ENCODE measurements around the gene NRG2. TPM values are rescaled to one million over a fixed set of nuclear protein-coding genes. Genes with fewer than 3 reads are reported as not detected.

NRG2 gene
- polyA plus RNA-seq, 1 of the 3 experiments (the other 2 are of a cell fraction): 3.7 TPM

DNA sequence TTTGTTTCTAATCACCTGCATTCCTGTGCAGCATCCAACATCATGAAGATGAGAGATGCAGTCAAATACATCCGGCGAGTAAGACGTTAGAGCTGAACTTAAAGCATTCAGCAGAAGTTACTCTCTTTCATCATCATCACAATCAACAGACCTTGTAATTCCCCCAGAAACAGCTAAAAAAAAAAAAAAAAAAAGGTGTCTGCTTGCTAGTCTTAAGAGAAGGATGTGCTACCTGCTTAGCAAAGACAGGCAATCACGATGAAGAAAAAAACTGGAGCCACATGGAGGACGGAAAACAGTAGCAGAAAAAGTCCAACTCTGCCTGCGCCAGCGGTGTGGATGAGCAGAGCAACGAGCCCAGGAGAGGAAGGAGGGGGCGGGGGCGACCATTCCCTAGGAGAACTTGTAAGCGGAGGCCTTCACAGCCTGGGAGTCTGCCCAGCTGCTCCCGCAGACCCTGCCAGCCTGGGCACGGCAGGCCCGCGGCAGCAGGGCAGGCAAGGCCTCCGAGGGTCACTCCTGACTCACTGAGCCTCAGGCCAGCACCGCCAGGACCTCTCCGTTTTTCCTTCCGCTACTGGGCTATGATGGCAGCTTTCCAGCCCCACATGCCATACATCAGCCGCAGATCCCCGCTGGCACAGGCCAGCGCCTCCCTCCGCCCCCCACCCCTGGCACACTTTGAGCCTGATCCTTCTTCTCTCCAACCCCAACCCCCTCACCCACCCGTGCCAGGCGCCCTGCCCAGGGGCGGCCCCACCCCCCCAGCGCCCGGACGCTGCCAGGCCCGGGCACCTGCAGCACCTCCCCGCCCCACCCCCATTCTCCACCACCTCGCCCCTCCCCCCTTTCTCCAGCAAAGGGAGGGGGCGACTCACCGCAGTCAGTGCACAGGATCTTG lies 1.4 kb downstream of the NRG2 start (continued):
- TF ChIP-seq, protein P1, sequence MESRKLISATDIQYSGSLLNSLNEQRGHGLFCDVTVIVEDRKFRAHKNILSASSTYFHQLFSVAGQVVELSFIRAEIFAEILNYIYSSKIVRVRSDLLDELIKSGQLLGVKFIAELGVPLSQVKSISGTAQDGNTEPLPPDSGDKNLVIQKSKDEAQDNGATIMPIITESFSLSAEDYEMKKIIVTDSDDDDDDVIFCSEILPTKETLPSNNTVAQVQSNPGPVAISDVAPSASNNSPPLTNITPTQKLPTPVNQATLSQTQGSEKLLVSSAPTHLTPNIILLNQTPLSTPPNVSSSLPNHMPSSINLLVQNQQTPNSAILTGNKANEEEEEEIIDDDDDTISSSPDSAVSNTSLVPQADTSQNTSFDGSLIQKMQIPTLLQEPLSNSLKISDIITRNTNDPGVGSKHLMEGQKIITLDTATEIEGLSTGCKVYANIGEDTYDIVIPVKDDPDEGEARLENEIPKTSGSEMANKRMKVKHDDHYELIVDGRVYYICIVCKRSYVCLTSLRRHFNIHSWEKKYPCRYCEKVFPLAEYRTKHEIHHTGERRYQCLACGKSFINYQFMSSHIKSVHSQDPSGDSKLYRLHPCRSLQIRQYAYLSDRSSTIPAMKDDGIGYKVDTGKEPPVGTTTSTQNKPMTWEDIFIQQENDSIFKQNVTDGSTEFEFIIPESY (IDR thresholded peaks at IDR 0.05; ENCODE audit: borderline replicate concordance, low read depth): no peak
- no peak for TF ChIP-seq GABPA (IDR thresholded peaks at IDR 0.05; ENCODE audit: low read depth)
- TF ChIP-seq TEAD4 (IDR thresholded peaks at IDR 0.05; ENCODE audit: borderline replicate concordance, insufficient read depth): peak; percentile 21; the same call in 1 of the 2 replicates
- TF ChIP-seq ELF1 (IDR thresholded peaks at IDR 0.05): no peak
- TF ChIP-seq, protein P2, sequence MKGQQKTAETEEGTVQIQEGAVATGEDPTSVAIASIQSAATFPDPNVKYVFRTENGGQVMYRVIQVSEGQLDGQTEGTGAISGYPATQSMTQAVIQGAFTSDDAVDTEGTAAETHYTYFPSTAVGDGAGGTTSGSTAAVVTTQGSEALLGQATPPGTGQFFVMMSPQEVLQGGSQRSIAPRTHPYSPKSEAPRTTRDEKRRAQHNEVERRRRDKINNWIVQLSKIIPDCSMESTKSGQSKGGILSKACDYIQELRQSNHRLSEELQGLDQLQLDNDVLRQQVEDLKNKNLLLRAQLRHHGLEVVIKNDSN (IDR thresholded peaks at IDR 0.05; ENCODE audit: borderline replicate concordance, low read depth): no peak
- TF ChIP-seq JUND (IDR thresholded peaks at IDR 0.05): no peak
- TF ChIP-seq SIN3A (IDR thresholded peaks at IDR 0.05; ENCODE audit: borderline replicate concordance, low read depth, low read length): peak; percentile 22; the same call in 1 of the 2 replicates
- no peak for TF ChIP-seq FOXJ3 (CRISPR knock-in tag; IDR thresholded peaks at IDR 0.05)
- peak; percentile 11; the same call in 1 of the 2 replicates for TF ChIP-seq GATA2 (CRISPR knock-in tag; IDR thresholded peaks at IDR 0.05)
- TF ChIP-seq, protein P3, sequence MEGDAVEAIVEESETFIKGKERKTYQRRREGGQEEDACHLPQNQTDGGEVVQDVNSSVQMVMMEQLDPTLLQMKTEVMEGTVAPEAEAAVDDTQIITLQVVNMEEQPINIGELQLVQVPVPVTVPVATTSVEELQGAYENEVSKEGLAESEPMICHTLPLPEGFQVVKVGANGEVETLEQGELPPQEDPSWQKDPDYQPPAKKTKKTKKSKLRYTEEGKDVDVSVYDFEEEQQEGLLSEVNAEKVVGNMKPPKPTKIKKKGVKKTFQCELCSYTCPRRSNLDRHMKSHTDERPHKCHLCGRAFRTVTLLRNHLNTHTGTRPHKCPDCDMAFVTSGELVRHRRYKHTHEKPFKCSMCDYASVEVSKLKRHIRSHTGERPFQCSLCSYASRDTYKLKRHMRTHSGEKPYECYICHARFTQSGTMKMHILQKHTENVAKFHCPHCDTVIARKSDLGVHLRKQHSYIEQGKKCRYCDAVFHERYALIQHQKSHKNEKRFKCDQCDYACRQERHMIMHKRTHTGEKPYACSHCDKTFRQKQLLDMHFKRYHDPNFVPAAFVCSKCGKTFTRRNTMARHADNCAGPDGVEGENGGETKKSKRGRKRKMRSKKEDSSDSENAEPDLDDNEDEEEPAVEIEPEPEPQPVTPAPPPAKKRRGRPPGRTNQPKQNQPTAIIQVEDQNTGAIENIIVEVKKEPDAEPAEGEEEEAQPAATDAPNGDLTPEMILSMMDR (IDR thresholded peaks at IDR 0.05): no peak
- TF ChIP-seq, protein P4, sequence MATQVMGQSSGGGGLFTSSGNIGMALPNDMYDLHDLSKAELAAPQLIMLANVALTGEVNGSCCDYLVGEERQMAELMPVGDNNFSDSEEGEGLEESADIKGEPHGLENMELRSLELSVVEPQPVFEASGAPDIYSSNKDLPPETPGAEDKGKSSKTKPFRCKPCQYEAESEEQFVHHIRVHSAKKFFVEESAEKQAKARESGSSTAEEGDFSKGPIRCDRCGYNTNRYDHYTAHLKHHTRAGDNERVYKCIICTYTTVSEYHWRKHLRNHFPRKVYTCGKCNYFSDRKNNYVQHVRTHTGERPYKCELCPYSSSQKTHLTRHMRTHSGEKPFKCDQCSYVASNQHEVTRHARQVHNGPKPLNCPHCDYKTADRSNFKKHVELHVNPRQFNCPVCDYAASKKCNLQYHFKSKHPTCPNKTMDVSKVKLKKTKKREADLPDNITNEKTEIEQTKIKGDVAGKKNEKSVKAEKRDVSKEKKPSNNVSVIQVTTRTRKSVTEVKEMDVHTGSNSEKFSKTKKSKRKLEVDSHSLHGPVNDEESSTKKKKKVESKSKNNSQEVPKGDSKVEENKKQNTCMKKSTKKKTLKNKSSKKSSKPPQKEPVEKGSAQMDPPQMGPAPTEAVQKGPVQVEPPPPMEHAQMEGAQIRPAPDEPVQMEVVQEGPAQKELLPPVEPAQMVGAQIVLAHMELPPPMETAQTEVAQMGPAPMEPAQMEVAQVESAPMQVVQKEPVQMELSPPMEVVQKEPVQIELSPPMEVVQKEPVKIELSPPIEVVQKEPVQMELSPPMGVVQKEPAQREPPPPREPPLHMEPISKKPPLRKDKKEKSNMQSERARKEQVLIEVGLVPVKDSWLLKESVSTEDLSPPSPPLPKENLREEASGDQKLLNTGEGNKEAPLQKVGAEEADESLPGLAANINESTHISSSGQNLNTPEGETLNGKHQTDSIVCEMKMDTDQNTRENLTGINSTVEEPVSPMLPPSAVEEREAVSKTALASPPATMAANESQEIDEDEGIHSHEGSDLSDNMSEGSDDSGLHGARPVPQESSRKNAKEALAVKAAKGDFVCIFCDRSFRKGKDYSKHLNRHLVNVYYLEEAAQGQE (IDR thresholded peaks at IDR 0.05; ENCODE audit: low read depth, low read length): no peak
- TF ChIP-seq, protein P5, sequence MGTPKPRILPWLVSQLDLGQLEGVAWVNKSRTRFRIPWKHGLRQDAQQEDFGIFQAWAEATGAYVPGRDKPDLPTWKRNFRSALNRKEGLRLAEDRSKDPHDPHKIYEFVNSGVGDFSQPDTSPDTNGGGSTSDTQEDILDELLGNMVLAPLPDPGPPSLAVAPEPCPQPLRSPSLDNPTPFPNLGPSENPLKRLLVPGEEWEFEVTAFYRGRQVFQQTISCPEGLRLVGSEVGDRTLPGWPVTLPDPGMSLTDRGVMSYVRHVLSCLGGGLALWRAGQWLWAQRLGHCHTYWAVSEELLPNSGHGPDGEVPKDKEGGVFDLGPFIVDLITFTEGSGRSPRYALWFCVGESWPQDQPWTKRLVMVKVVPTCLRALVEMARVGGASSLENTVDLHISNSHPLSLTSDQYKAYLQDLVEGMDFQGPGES (IDR thresholded peaks at IDR 0.05; ENCODE audit: low read depth, low read length): no peak
- TF ChIP-seq TCF12 (IDR thresholded peaks at IDR 0.05): peak; percentile 46
- no peak for TF ChIP-seq RFX5 (IDR thresholded peaks at IDR 0.05; ENCODE audit: low read length)
- TF ChIP-seq, protein P6, sequence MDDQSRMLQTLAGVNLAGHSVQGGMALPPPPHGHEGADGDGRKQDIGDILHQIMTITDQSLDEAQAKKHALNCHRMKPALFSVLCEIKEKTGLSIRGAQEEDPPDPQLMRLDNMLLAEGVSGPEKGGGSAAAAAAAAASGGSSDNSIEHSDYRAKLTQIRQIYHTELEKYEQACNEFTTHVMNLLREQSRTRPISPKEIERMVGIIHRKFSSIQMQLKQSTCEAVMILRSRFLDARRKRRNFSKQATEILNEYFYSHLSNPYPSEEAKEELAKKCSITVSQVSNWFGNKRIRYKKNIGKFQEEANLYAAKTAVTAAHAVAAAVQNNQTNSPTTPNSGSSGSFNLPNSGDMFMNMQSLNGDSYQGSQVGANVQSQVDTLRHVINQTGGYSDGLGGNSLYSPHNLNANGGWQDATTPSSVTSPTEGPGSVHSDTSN (IDR thresholded peaks at IDR 0.05): peak; percentile 48; the same call in 1 of the 2 replicates
- TF ChIP-seq, protein P7, sequence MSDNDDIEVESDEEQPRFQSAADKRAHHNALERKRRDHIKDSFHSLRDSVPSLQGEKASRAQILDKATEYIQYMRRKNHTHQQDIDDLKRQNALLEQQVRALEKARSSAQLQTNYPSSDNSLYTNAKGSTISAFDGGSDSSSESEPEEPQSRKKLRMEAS (IDR thresholded peaks at IDR 0.05; ENCODE audit: low read depth): peak; percentile 31; the same call in 1 of the 2 replicates
- TF ChIP-seq POLR2AphosphoS5 (IDR thresholded peaks at IDR 0.05; ENCODE audit: low read depth, low read length): peak; percentile 39; the same call in 1 of the 2 replicates
